H9 (cell line): ENCODE results near the gene ROCK2. TPM values are rescaled to one million over a fixed set of nuclear protein-coding genes. Genes with fewer than 3 reads are reported as not detected.

Experiments
- DNase-seq: peaks from one replicate; pipeline ENCODE4 v3.0.0-alpha.2; 2017
- H2AFZ ChIP-seq: one replicate; pipeline ENCODE4 v1.6.1; 2013; ENCODE audit warnings: mild to moderate bottlenecking, low read length, control low read depth, moderate library complexity
- H2AK5ac ChIP-seq: 2 replicates; pipeline ENCODE4 v1.6.1; 2013; ENCODE audit warnings: low read length, control low read depth, mixed read lengths; ENCODE audit not compliant: insufficient read length
- H2BK120ac ChIP-seq: one replicate; pipeline ENCODE4 v1.6.1; 2013; ENCODE audit warnings: low read depth, mild to moderate bottlenecking, low read length, control low read depth, inconsistent platforms; ENCODE audit not compliant: poor library complexity, severe bottlenecking
- H2BK12ac ChIP-seq: 2 replicates; pipeline ENCODE4 v1.6.1; 2013; ENCODE audit warnings: low read length, control low read depth, mixed read lengths, low read depth; ENCODE audit not compliant: insufficient read length
- H2BK15ac ChIP-seq: 2 replicates; pipeline ENCODE4 v1.6.1; 2013; ENCODE audit warnings: low read depth, low read length, control low read depth
- H2BK20ac ChIP-seq: one replicate; pipeline ENCODE4 v1.6.1; 2013; ENCODE audit warnings: low read depth, mild to moderate bottlenecking, low read length, control low read depth, inconsistent platforms; ENCODE audit not compliant: poor library complexity, severe bottlenecking
- H2BK5ac ChIP-seq: 2 replicates; pipeline ENCODE4 v1.6.1; 2013; ENCODE audit warnings: low read length, control low read depth, mixed read lengths; ENCODE audit not compliant: insufficient read length
- H3K14ac ChIP-seq: 2 replicates; pipeline ENCODE4 v1.6.1; 2013; ENCODE audit warnings: low read length, control low read depth; ENCODE audit not compliant: insufficient read depth
- H3K18ac ChIP-seq: 2 replicates; pipeline ENCODE4 v1.6.1; 2013; ENCODE audit warnings: low read depth, mild to moderate bottlenecking, mixed read lengths, low read length, control low read depth; ENCODE audit not compliant: insufficient read length
- H3K23ac ChIP-seq: 2 replicates; pipeline ENCODE4 v1.6.1; 2013; ENCODE audit warnings: low read length, control low read depth, mixed read lengths, low read depth; ENCODE audit not compliant: insufficient read length
- H3K23me2 ChIP-seq: 2 replicates; pipeline ENCODE4 v1.6.1; 2013; ENCODE audit warnings: low read depth, mild to moderate bottlenecking, mixed read lengths, low read length, control low read depth; ENCODE audit not compliant: insufficient read length, poor library complexity, severe bottlenecking
- H3K27ac ChIP-seq: 2 replicates; pipeline ENCODE4 v1.5.1; 2013; ENCODE audit warnings: low read length, control low read depth, mixed read lengths, low read depth; ENCODE audit not compliant: insufficient read length
- H3K27me3 ChIP-seq: 2 replicates; pipeline ENCODE4 v1.6.1; 2013; ENCODE audit warnings: low read length, control low read depth, inconsistent platforms; ENCODE audit not compliant: insufficient read depth
- H3K4ac ChIP-seq: 2 replicates; pipeline ENCODE4 v1.6.1; 2013; ENCODE audit warnings: low read depth, mild to moderate bottlenecking, control low read depth, inconsistent platforms, low read length, moderate library complexity
- H3K4me1 ChIP-seq: 2 replicates; pipeline ENCODE4 v1.6.1; 2013; ENCODE audit warnings: low read length, control low read depth, inconsistent platforms; ENCODE audit not compliant: insufficient read depth
- H3K4me2 ChIP-seq: 2 replicates; pipeline ENCODE4 v1.6.1; 2013; ENCODE audit warnings: low read length, control low read depth, mixed read lengths; ENCODE audit not compliant: insufficient read length, insufficient read depth
- H3K56ac ChIP-seq: 2 replicates; pipeline ENCODE4 v1.6.1; 2013; ENCODE audit warnings: low read depth, mild to moderate bottlenecking, mixed read lengths, low read length, control low read depth; ENCODE audit not compliant: insufficient read length
- H3K79me1 ChIP-seq: 2 replicates; pipeline ENCODE4 v1.6.1; 2013; ENCODE audit warnings: low read depth, mild to moderate bottlenecking, moderate library complexity, low read length, control low read depth, inconsistent platforms; ENCODE audit not compliant: insufficient read depth, poor library complexity, severe bottlenecking
- H3K79me2 ChIP-seq: 2 replicates; pipeline ENCODE4 v1.6.1; 2013; ENCODE audit warnings: low read length, control low read depth, inconsistent platforms; ENCODE audit not compliant: insufficient read depth
- H3K9ac ChIP-seq: 2 replicates; pipeline ENCODE4 v1.6.1; 2013; ENCODE audit warnings: low read length, control low read depth, mixed read lengths; ENCODE audit not compliant: insufficient read length; ENCODE audit errors: extremely low read depth
- H3K9me3 ChIP-seq: one replicate; pipeline ENCODE4 v1.6.1; 2013; ENCODE audit warnings: low read depth, low read length, inconsistent platforms; ENCODE audit not compliant: control insufficient read depth
- H3T11ph ChIP-seq: one replicate; pipeline ENCODE4 v1.6.1; 2013; ENCODE audit warnings: mild to moderate bottlenecking, low read length, control low read depth, inconsistent platforms
- H4K20me1 ChIP-seq: one replicate; pipeline ENCODE4 v1.6.1; 2013; ENCODE audit not compliant: control insufficient read depth, insufficient read length, insufficient read depth
- H4K5ac ChIP-seq: 2 replicates; pipeline ENCODE4 v1.6.1; 2013; ENCODE audit warnings: low read depth, mild to moderate bottlenecking, mixed read lengths, low read length, control low read depth; ENCODE audit not compliant: insufficient read length
- H4K8ac ChIP-seq: replicated peaks from 2 replicates; pipeline ENCODE4 v1.6.1; 2013; ENCODE audit warnings: low read length, control low read depth, mixed read lengths, low read depth; ENCODE audit not compliant: insufficient read length
- H4K91ac ChIP-seq: 2 replicates; pipeline ENCODE4 v1.6.1; 2013; ENCODE audit warnings: low read depth, mild to moderate bottlenecking, moderate library complexity, mixed read lengths, low read length, control low read depth; ENCODE audit not compliant: insufficient read length
- H3K27ac Mint-ChIP-seq, 3 experiments: 2 replicates in 2 of 3; 3 replicates in 1 of 3; pipeline ENCODE4 v1.8.0; 2020 to 2021; ENCODE audit warnings: mixed read lengths in 3 of 3, mild to moderate bottlenecking in 1 of 3, moderate library complexity in 1 of 3
- H3K27me3 Mint-ChIP-seq: 2 replicates; pipeline ENCODE4 v1.8.0; 2021; ENCODE audit warnings: low read depth, mild to moderate bottlenecking, moderate library complexity, mixed read lengths
- H3K36me3 Mint-ChIP-seq, 3 experiments: 2 replicates in 2 of 3; 3 replicates in 1 of 3; pipeline ENCODE4 v1.8.0; 2020 to 2021; ENCODE audit warnings: low read depth in 3 of 3, mixed read lengths in 3 of 3; ENCODE audit not compliant: insufficient read depth in 1 of 3
- H3K4me1 Mint-ChIP-seq, 2 experiments: 2 replicates each; pipeline ENCODE4 v1.8.0; 2020; ENCODE audit warnings: mixed read lengths in 2 of 2
- H3K4me3 Mint-ChIP-seq, 2 experiments: 2 replicates in 1 of 2; 3 replicates in 1 of 2; pipeline ENCODE4 v1.8.0; 2020 to 2021; ENCODE audit warnings: mild to moderate bottlenecking in 2 of 2, mixed read lengths in 2 of 2, moderate library complexity in 1 of 2
- H3K9me3 Mint-ChIP-seq, 2 experiments: 2 replicates in 1 of 2; 3 replicates in 1 of 2; pipeline ENCODE4 v1.8.0; 2020; ENCODE audit warnings: mild to moderate bottlenecking in 2 of 2, mixed read lengths in 2 of 2, moderate library complexity in 1 of 2
- CTCF ChIP-seq: fragments of 200-600 bp; sonication (generic); conservative IDR thresholded peaks from 3 replicates; pipeline ENCODE4 v1.8.0; 2021; ENCODE audit warnings: antibody characterized with exemption, mild to moderate bottlenecking
- WGBS: extraction: QIAGEN DNeasy Blood & Tissue Kit; methylation state at CpG from one replicate; pipeline ENCODE4 v1.1.7; 2013; ENCODE audit warnings: missing lambda C conversion rate, low lambda C conversion rate, mixed read lengths; ENCODE audit not compliant: insufficient read length; ENCODE audit errors: extremely low coverage; 5-methylcytosine and 5-hydroxymethylcytosine counted together
- total RNA-seq: library from RNA; stranded (reverse); gene quantifications from 2 replicates; pipeline ENCODE4 v1.2.1, GENCODE V29; 2021

The ROCK2 gene
- total RNA-seq, 1 experiment from 2014 or later = 33.2 TPM

GRCh38 chr2:11357428-11357972 is 13.1 kb upstream of the ROCK2 start:
- Histone ChIP-seq H3K4ac (no peak overlapping the region), H4K5ac (no peak overlapping the region), H3K18ac (no peak overlapping the region), H3K23ac (no peak overlapping the region), H3K27ac (no peak overlapping the region), H3K4me2 (no peak overlapping the region), H2BK12ac (no peak overlapping the region), H2BK120ac (no peak overlapping the region), H4K20me1 (no peaks in the 10 kb centered on the region), H4K91ac (no peak overlapping the region), H3K14ac (no peak overlapping the region), H3K23me2 (no peaks in the 10 kb centered on the region), H4K8ac (no peak overlapping the region), H3K27me3 (no peaks in the 10 kb centered on the region), H3K9me3 (no peaks in the 10 kb centered on the region), H3K4me1 (no peaks in the 10 kb centered on the region), H3K9ac (no peak overlapping the region), H3K56ac (no peak overlapping the region), H2AK5ac (no peak overlapping the region), H2BK5ac (no peak overlapping the region), H3K79me2 (no peaks in the 10 kb centered on the region), H2BK20ac (no peak overlapping the region), H2BK15ac (no peak overlapping the region), H2AFZ (no peak overlapping the region), H3T11ph (no peak overlapping the region), H3K79me1 (no peaks in the 10 kb centered on the region)
- H3K36me3 Mint-ChIP-seq = no peaks in the 10 kb centered on the region
- H3K4me1 Mint-ChIP-seq = peaks cover 3 to 10% of the 10 kb centered on the region in 2 experiments; a peak in 3 of 4 replicates
- no peak for DNase-seq
- H3K27me3 Mint-ChIP-seq = peaks cover 2% of the 10 kb centered on the region; the same call in 1 of the 2 replicates
- H3K27ac Mint-ChIP-seq = no peak overlapping the region
- TF ChIP-seq CTCF = no peak
- no peak overlapping the region for H3K4me3 Mint-ChIP-seq
- no CpG with 5 or more reads among the region's 7 CpGs for WGBS
- no peaks in the 10 kb centered on the region for H3K9me3 Mint-ChIP-seq
